Uterus (tissue), 2 donors: ENCODE results near the gene GRIN2A.

ENCODE experiments used
- POLR2A ChIP-seq, 2 donors: fragments of 450-650 bp; IDR thresholded peaks; one replicate each; pipeline ENCODE4 v1.6.1; 2016; ENCODE audit warnings: antibody characterized with exemption in 2 of 2, mild to moderate bottlenecking in 1 of 2, moderate library complexity in 1 of 2
- TF ChIP-seq, protein P1 (sequence below), 4 experiments: fragments of 200-600 bp in 2 of 4; fragments of 450-650 bp in 2 of 4; sonication (generic) in 2 of 4; IDR thresholded peaks; one replicate each; pipeline ENCODE4 v1.5.1; 2016 to 2019; ENCODE audit warnings: antibody characterized with exemption in 4 of 4, mild to moderate bottlenecking in 2 of 4, moderate library complexity in 1 of 4

DNA sequence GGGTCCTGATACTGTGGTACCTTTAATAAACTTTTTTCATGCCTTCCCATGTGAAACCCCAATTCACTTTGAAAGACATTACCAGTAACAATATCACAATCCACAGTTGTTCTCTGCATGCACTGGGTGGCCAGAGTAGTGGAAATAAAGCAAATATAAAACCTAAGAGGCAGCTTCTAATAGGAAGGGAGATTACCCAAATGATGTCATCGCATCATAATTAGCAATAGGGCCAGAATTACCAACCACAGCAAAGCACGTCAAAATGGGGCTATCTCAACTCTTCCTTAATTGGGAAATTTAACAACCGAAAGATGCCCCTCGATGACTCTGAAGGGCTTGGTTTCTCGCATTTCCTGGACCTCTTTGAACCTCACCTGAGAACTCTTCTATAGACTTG is 224.8 kb downstream of the GRIN2A start:
- TF ChIP-seq, protein P1, sequence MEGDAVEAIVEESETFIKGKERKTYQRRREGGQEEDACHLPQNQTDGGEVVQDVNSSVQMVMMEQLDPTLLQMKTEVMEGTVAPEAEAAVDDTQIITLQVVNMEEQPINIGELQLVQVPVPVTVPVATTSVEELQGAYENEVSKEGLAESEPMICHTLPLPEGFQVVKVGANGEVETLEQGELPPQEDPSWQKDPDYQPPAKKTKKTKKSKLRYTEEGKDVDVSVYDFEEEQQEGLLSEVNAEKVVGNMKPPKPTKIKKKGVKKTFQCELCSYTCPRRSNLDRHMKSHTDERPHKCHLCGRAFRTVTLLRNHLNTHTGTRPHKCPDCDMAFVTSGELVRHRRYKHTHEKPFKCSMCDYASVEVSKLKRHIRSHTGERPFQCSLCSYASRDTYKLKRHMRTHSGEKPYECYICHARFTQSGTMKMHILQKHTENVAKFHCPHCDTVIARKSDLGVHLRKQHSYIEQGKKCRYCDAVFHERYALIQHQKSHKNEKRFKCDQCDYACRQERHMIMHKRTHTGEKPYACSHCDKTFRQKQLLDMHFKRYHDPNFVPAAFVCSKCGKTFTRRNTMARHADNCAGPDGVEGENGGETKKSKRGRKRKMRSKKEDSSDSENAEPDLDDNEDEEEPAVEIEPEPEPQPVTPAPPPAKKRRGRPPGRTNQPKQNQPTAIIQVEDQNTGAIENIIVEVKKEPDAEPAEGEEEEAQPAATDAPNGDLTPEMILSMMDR (IDR thresholded peaks at IDR 0.05), result no peak
- no peak for TF ChIP-seq POLR2A (IDR thresholded peaks at IDR 0.05)
